NCI-H2196 treated with DMSO at 0.1 percent for 48 hours (cell line): Measurements from ENCODE around the gene PBX2.
"Not testable (repeated sequence)": the region's sequence is repeated elsewhere in the genome, so short reads cannot be mapped to it uniquely, and the experiment has no call there.

Experiments used
- DNase-seq: peaks from one replicate; lab custom pipeline; 2025; ENCODE audit not compliant: unreplicated experiment; lab: John Stamatoyannopoulos, UW

PBX2 gene

GRCh38 chr6:32203426-32204267 is 13.6 kb upstream of the PBX2 start:
- DNase-seq = no peak

GRCh38 chr6:32202186-32202585 is 12.2 kb upstream of the PBX2 start:
- no peak for DNase-seq

- DNase-seq = no peak
These were observed 10.9 kb upstream of the PBX2 start for GRCh38 chr6:32200711-32201475.

DNA sequence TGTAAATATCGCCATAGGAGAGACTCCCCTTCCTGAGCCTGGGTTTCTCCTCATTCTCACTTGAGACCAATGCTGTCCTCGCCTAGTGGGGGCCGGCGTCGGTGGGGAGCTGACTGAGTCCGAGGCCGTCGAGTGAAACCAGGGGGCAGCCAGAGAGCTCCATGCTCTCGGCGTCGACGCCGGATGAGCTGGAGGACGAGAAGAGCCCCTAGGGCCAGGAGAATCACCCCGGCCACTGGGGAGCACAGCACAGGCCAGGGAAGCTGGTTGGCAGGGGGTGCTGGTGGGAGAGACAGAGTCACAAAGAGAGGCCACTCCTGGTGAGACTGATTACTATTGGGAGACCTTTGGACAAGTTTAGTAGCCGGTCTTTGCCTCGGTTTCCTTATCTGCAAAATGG is 8.9 kb upstream of the PBX2 start:
- DNase-seq = no peak

DNA sequence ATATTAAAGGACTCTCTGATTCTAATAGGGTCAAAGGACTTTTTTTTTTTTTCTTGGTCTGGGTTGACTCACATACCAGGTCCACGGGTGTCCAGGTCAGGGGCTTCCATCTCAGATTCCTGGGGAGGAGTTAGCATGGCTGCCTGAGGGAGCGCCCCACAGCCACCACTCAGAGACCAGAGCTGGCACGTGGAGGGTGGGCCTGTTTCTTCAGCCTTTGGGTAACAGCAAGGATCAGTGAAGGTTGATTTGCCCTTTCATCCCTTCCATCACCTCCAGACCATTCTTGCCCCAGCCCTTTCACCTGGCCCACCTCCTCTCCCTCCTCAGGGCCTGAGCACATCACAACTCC is 8.3 kb upstream of the PBX2 start:
- DNase-seq = no peak

- DNase-seq = no peak
These were observed 6.9 kb upstream of the PBX2 start for GRCh38 chr6:32196682-32197616.

GRCh38 chr6:32195902-32196681 is 6.1 kb upstream of the PBX2 start:
- peak; percentile 71 for DNase-seq

GRCh38 chr6:32195652-32195901 is 5.6 kb upstream of the PBX2 start:
- peak; percentile 100 for DNase-seq

GRCh38 chr6:32194825-32195651 is 5.0 kb upstream of the PBX2 start:
- peak; percentile 10 for DNase-seq

- DNase-seq = no peak
These were observed 4.4 kb upstream of the PBX2 start for GRCh38 chr6:32194388-32194787.

GRCh38 chr6:32193096-32193495 is 3.1 kb upstream of the PBX2 start:
- not testable (repeated sequence) for DNase-seq

DNA sequence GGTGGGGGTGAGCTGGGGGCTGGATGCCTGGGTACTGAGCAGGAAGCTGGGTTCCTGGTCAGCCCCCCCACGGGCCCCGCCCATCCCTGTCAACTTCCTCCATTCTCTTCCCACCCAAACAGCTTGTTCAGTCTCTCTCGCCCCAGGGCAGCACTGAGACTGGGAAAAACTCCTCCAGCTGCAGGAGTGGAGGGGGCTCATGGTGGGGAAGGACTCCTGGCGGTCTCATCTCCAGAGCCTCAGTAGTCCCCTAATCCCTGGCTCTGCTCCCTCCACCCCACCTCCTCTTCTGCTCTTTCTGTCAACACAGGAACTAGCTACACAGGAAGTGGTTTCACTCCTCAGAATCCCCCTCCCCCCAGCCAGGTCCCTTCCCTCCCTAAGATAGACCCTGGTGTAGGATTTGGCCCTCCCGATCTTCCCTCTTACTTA is 2.6 kb upstream of the PBX2 start, which contains the start of gene GPSM3:
GPSM3 (minus strand) TSS at position 36 of the 432 bp plus-strand sequence. CDS start 130 bp downstream, outside the sequence.
- no peak for DNase-seq

GRCh38 chr6:32191696-32192607 is 1.9 kb upstream of the PBX2 start:
- DNase-seq = no peak

DNA sequence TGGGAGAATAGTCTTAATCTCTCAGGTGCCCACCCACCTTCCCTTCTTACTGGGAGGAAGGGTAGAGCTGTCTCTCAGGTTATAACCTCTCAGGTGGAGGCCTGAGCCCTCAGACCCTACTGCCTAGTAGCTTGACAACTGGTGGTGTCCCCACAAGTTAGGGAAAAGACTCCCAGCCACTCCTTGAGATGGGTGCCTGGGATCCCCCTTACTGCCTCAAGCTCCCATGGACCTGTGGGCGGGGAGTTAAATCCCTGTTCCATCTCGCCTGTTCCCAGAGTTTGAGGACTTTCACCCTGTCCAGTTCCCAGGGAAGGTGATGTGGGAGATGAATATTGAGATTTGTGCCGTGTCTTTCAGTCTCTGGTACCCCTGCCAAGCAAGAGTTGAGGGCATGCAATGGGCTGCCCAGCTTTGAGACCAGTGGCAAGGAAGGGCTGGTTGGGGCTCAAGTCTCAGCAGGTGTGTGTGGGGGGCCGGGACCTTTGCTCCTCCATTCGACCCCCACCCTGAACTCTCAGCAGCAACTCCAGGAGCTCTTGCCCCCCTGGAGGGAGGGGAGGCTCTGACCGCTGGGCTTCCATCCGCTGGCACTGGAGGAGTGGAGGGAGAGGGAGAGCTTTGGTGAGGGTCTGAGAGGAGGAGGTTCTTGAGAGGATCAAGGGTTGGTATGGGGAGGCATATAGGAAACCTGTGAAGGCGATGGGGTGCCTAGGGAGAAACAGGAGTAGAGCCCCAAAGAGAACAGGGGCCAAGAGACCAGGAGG is 1.1 kb upstream of the PBX2 start:
- DNase-seq = no peak

DNA sequence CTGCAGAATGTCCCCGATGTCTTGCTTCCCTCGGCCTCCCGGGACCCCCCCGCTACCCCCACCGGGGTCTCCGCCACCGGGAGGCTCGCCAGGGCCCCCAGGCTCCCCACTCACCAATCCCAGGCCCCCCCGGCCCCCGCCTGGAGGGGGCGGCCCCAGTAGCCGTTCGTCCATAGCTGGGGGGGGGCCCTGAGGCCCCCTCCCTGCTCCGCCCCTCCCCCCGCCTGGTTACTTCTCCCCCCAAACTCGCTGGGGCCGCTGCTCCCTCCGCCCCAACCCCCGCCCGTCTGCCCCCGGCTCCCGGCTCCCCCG is 304 bp downstream of the PBX2 start:
- DNase-seq = no peak

- no peak for DNase-seq
These were observed 797 bp downstream of the PBX2 start for GRCh38 chr6:32189069-32189741.

DNA sequence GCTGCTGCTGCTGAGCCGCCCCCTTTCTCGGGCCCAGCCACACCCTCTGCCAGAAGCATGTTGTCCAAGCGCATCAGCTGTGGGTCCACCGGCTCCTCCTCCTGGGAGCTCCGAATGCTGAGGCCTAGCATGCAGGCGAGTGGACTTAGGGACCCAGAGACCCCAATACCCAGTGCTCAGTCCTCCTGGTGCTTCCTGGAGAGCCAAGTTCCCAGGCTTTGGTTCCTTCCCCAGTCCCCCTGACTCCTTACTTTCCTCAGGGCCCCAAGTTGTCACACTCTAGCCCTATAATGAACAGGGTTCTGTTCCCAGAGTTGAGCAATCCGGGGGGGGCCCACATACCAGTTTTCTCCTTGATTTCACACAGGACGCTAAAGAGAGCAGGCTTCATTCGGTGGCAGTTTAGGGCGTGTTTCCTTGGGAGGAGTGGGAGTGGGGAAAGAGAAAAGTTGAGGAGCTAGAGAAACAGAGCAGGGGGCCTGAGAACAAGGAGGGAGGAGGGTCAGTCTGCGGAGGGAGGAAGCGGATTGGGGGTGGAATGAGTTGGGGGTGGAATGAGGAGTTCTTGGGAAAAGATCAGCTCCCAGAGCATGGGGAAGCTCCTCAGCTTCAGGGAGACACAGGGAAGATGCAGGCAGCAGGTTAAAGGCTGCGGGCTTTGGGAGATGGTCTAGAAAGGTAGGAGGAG is 1.5 kb downstream of the PBX2 start:
- DNase-seq = no peak
